HG03097 (cell line): Measurements from ENCODE around the gene SVIL.
"Not testable (repeated sequence)": the region's sequence is repeated elsewhere in the genome, so short reads cannot be mapped to it uniquely, and the experiment has no call there.

Source experiments
- ATAC-seq: cut with Tn5 transposase; IDR thresholded peaks from one replicate; pipeline ENCODE4 v1.9.1; 2021; ENCODE audit not compliant: unreplicated experiment, low FRiP score

Gene SVIL

DNA sequence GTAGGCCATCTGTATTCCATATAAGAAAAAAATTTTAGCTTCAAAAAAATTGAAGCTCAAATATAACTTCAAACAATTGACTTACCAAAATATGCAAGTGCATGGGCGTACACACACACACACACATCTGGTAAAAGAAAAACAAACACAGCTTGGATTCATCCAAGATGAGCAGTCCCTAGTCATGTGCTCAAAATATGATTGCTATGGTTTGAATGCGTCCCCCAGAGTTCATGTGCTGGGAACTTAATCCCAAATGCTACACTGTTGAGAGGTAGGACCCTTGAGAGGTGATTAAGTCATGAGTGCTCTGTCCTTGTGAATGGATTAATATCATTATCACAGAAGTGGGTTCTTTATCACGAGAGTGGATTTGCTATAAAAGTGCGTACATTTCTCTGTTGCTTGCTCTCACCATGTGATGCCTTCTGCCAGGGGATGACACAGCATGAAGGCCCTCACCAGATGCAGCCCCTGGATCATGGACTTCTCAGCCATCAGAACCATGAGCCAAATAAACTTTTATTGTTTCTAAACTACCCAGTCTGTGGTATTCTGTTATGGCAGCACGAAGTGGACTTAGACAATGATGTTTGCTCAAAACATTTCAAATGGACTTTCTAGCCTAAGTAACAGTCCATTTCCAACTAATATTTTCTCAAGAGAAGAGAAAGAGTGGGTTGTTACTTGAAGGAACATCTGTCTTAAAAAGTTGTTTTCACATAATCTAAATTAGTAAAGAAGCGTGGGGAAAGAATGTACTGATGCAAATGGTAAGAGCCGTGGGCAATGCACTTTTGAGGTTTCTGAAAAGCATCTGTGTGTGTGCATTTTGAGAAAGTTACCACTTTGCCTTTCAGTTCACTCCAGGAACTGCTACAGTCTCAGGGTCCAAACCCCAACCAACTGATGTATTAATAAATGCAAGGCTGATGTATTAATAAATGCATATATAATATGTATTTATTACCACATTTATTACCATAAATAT is 15.1 kb upstream of the SVIL start:
- ATAC-seq = no peak

DNA sequence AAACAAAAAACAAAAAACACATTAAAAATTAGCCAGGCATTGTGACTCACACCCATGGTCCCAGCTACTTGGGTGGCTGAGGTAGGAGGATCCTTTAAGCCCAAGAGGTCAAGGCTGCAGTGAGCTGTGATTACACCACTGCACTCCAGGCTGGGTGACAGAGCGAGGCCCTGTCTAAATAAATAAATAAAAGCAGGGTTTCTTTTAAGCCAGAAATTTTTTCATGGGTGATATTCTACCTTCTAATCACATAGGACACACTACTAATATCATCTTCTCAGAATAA is 14.2 kb upstream of the SVIL start:
- no peak for ATAC-seq

DNA sequence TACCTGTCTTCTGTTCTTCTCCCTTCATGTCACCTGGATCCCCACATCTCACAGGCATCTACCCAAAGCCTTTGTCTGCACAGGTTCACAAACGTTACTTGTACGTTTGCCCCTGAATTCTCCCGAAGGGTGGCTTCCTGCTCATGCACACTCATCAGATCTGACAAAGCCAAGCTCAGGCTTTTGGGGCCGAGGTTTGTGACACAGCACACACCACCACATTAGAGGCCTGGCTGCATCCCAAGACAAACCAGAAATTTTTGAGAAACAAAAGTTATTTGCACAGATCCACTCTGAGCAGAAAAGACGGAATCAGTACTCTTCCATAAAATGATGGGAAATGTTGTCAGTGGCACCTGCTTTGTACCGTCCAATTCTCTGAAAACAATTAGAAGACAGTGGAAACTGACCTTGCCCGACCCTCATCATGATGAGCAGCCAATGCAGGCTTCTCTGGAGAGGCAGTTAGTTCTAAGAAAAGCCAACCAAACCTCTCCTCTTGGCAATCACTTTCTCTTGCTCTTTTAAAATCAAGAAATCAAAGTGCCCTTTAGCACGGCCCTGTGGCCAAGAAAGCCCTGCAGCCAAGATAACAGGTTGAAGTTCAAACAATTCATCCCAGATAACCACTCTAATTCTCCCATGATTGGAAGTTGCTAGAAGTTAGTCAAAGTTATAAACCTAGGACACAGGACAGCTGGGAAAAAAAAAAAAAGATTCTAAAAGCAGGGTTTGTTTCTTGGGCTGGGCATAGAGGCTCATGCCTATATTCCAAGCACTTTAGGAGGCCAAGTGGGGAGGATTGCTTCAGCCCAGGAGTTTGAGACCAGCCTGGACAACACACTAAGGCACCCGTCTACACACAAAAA is 13.6 kb upstream of the SVIL start:
- no peak for ATAC-seq

DNA sequence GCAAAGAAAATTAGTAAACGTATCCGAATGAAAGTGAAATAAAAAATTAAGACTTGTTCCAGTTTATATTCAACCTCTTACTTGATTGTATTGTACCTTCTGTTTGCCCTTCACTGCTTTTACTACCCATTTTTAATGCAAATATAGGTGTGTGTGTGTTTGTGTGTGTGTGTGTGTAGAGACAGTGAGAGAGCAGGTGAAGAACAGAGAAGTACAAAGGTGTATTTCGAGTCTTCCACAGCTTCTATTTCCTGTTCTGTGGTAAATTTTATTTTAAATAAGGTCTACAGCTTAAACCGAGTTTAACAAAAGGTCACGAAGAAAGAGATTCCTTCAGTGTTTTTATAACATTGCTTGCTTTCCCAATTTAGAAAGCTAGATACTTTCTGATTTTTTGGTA is 12.7 kb upstream of the SVIL start:
- ATAC-seq = no peak

DNA sequence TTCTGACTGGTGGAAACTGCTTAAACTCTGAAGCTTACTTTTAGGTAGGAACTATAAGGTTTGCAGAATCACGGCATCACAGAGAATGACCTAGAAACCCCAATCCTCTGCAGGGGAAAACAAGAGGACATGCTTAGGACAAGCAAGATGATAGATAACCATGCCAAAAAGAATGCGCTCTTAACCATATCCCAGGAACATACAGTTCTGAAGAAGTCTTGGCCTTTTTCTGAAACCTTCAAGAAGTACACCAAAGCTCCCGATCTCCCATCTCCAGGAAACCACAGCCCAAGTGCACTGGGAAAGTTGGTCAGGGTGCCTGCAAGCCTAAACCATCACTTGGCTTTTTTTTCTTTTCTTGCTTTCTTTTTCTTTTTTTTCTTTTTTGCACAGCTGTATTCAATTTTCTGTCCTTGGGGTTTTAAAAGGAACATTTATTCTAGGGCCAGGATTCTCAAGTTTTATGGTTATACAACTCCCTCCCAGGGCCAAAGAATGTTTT is 12.2 kb upstream of the SVIL start:
- ATAC-seq = no peak

DNA sequence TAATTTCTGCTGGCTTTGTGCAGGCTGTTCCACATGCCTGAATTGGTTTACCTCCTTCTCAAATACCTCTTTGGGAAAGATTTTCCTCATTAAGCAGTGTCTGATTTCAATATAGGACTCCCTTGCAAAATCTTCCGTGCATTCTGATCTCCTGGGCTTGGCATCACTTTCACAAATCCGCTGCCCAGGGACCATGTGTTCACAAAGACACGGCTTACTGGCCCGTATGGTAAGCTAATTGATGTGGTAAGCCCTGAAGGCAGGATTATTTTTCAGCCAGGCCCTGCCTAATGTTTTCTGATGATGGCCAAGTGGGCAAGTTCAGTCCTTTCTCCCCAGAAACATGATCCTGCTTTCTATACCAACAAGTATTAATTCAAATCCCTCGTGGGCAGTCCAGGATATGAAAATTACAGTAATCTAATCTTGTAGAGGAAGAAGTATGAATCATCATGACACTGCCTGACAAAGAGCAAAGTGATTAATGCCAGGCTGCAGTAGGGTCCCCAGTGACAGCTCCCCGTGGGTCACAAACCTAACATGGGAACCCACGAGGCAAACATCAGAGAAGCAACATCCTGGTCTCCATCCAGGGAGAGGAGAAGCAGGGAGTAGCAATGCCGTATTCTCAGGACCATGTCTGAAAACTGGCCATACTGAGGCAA is 11.6 kb upstream of the SVIL start:
- no peak for ATAC-seq

DNA sequence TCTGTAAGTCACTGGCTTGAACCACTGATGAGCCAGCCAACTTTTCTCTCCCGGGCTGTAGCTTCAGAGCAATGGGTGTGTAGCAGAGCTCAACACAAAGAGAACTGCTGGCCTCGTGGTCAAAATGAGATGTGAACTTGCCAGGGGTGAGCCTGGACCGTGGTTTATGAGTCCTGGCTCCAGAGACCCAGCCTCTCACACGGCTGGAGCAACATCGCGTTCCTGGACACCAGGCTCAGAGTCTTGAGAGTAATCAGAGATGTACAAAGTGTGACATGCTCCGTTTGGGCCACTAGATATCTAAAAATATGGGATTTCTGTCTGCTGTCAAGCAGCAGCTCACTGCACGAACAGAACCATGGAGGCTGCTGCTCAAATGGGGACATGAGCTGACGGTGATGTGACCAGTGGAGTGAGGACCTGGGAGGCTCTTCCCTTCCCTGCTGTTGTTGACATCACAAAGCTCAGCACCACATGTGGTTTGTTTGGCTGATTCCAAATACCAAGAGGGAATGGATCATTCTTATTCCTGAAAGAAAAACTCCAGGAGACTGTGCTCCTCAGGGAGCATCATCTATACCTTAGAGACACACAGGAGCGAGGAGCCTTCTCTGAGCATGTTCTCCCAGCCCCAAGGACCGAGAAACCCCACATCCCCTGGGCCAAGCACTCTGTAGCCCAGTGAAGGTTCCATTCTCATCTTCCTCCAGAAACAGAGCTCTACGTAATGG is 9.2 kb upstream of the SVIL start:
- no peak for ATAC-seq

DNA sequence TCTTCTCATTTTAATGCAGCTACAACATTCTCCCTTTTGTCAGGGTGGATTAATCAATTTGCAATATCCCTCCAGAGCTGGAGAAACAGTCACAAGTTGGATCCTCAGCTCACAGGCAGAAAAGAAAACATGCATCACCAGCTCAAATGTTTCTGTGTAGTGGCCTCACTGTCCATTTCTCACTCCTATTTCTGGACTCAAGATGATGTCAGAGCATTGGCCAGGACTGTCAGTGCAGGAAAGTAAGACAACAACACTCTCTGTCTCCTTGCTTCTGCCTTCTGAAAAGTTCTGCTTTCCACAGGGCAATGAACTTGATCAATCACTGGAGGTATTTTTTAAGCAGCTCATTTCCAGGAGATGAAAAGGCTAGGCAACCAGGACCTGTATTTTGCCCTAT is 8.2 kb upstream of the SVIL start:
- ATAC-seq = no peak

DNA sequence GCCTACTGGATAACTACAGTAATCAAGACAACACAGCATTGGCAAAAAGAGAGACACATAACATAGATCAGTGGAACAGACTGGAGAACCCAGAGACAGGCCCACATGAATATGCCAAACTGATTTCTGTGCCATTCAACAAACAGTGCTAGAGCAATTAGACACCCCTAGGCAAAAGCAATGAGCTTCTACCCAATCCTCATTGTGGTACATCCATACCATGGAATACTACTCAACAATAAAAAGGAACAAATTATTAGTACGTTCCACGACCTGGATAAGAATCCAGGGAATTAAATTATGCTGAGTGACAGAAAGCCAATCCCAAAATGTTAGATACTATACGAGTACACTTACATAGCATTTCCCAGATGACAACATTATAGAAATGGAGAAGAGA is 2.8 kb upstream of the SVIL start:
- no peak for ATAC-seq

DNA sequence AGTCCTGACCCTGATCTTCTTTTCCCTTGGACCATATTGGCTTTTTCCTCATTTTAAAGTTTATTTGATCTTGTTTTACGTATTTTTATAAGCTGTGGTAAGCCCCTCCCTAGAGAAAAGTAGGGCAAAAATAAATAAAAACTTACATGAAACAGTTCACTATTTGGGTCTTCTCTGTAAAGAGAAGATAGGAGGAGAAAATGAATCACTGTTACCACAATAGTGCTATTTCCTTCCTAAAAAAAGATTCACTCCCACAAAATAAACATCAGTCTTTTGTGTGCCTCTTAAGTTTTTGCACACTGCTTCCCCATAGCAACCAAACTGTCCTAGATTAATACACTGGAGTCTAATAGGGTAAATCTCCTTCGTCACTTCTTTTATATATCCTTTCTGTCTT is 1.4 kb upstream of the SVIL start:
- no peak for ATAC-seq

DNA sequence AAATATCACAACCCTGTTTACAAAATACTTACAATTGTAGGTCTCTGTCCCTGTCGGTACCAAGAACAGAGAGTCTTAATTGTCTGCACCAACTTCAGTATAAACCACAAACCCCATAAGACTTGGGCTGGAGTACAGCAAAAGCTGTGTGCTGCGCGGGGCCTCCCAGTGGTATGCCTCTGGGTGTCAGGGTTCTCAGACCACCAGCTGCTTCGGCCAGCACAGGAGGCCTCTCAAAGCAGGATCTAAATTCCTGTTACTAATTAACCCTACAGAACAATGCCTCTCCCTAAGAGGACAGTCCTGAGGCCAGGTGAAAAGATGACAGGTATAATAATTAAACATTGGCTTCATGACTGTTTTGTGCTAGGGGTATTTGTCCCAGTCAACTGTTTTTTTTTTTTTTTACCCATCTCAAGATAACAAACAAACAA is 957 bp upstream of the SVIL start:
- peak; percentile 85 for ATAC-seq

DNA sequence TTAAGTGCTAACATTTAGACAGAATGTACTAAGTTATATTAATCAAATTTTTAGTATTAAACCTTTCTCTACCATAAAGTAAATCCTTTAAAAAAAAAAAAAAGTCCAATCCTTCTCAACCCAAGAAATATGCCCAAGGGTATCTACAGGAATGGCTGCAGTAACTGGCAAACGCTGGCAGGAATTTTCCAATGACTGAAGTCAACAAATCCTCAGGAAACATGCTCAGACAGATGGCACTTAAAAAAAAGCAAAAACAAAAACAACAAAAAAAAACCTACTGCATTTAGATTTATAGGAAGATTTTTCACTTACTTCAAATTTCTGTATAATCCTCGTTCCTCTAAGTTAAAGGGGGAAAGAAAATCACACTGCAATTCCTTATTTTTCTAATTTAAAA is 666 bp downstream of the SVIL start:
- ATAC-seq = no peak

DNA sequence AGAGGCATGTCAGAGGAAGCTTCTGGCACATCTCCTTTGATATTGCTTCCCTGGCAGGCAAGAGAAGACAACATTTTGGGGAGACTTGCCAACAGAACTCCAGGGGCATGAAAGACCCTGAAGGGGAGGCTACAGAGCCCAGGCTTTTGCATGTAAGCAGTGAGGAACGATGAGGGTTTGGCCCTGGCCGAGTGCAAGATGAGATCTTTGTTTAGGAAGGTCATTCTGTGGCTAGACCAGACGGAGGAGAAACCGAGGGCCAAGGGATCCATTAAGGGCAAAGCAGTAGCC is 3.8 kb downstream of the SVIL start:
- ATAC-seq = no peak

DNA sequence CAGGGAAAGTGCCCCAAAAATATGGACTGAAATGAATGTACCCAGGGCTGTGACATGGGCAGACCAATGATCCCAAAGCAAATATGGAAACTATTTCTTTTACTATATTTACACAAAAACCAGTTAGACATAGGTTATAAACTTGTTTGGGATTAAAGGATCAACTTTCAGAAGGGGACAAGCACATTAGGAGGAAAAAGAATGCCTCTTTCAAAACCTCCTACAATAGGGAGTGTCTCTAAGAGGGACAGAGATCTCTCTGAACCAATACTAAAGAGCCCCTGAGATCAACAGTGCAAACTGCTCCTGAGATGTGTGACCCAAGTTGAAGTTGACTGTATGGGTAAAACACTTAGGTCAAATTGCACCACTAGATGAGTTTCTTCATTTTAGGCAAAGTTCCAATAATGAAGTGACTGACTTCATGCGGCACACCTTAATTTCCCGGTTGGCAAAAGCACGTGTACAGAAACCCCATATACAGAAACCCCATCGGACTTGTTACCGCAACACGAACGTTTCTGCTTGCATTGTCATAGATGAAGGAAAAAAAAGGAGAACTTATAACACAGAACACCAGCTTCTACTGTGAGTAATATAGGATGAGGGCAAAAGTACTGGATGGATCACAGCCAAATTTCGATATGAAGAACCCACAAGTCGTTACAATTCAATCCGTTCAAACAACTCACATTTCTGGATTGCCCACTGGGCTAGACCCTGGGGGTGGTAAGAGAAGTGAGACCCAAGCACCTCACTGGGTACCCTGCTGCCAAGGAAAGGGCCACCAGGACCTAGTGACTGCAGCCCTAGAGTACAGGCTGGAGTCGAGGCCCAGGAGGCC is 4.3 kb downstream of the SVIL start:
- ATAC-seq = no peak

DNA sequence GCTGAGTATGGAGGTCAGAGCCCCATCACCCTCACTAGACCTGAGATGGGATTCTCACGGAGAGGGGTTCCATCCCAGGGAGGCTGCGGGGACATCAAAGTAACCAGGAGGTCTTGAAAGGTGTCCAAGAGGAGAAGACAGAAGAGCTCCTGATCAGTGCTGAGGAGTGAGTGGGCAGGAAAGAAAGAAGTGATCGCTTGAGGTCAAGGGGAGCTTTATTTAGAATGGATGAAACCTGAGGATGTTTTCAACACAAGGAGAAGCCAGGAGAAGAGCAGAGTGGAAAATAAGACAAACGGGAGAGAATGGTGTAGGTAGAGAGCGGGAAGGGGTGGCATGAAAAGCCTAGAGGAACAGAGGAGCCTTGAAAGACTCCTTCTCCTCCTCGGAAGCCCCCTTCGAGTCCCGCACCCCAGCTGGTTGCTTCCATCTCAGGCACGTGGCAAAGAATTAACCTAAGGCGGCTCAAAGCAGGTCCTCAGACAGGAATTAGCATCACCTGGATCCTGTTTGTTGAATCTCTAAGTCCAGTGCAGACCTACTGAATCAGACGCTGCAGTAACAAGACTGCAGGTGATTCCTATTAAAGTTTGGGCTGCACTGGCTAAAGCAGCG is 5.8 kb downstream of the SVIL start:
- no peak for ATAC-seq

DNA sequence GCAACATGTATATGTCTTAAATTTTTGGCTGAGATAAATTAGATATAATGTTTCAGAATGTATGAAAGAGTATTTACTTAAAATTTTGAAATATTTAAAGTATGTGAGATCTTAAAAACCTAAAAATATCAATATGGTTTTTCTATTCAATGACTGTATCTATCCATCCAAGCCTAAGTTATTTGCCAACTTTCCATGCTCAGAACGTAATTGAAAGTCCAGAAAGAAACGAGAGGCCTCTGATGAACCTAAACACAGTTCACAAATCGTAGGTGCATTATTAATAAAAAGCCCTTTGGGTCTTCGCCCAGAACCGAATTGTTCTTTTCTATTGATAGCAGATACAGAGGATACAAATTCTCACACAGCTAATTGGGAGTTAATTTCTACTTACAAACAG is 6.5 kb downstream of the SVIL start:
- ATAC-seq = no peak

DNA sequence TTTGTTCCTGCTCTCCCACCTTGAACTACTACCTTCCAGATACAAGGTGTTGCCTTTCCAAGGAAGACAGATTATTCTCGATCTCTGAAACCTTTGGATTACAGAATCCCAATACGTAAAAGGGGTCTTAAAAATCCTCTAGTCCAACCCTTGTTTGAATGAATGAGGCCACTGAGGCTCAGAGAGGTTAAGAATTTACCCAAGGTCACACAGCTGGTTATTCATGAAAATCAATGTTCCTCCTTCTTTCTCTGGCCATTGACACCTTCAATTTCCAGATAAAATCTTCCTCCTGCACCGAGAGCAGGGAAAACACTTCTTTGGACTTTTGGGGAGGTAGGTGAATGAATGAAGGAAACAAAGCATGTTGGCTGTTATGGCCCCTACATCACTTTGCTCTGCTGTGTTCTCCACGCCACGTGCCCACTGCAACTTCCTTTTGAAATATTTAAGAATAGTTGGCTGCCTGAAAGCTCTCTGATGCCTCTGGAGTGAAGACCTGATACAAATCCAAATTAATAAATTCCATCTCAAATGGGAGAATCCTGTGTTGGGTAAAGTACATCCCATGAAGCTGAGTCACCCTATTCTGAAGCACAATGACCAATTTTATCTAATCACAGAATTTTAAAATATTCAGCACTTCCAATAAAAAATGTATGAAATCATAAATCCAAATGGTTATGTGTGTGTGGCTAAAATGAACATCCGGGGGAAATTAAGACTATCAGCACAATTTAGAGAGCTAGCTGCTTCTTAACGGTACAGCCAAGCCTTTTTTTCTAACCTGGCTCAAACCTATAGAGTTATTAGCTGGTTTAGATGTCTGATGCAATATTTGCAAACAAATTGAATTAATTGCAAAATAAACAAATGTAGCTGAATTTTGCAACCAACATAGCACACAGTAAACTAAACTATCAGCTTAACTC is 7.3 kb downstream of the SVIL start:
- no peak for ATAC-seq

DNA sequence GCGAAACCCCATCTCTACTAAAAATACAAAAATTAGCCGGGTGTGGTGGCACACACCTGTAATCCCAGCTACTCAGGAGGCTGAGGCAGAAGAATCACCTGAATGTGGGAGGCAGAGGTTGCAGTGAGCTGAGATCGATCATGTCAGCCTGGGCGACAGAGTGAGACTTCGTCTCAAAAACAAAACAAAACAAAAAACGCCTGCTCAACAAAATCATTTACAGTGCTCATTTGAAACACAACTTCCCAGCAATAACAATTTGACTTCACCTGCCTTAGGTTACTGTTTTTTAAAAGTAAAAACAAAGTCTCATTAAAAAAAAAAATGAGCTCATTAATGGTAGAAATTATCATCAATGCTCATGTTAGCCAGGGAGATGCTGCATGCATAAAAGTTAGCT is 10.4 kb downstream of the SVIL start:
- not testable (repeated sequence) for ATAC-seq
